ENCODE results near the gene PCDHA1. TPM values are rescaled to one million over a fixed set of nuclear protein-coding genes. Genes with fewer than 3 reads are reported as not detected.
"Not testable (repeated sequence)": the region's sequence is repeated elsewhere in the genome, so short reads cannot be mapped to it uniquely, and the experiment has no call there.

The PCDHA1 gene
- total and polyA plus RNA-seq, 2 donors: not detected

- H3K4me3 ChIP-seq (ENCODE audit: low read length in 2 of 2): no peak overlapping the region
- no peaks in the 10 kb centered on the region for H3K27me3 ChIP-seq (ENCODE audit: control insufficient read depth in 2 of 2, insufficient read depth in 1 of 2, low read length in 1 of 2)
- no peaks in the 10 kb centered on the region for H3K36me3 ChIP-seq (ENCODE audit: control insufficient read depth in 2 of 2, insufficient read depth in 2 of 2, low read length in 1 of 2)
- no peak overlapping the region for H3K27ac ChIP-seq (ENCODE audit: low read depth in 1 of 2, low read length in 1 of 2)
- 58% methylated on average over 87 of the region's 87 CpGs for whole genome bisulfite sequencing
- H3K4me1 ChIP-seq (ENCODE audit: control insufficient read depth in 2 of 2, insufficient read depth in 2 of 2, low read length in 2 of 2): no peaks in the 10 kb centered on the region
- H3K9me3 ChIP-seq (ENCODE audit: control insufficient read depth in 2 of 2, insufficient read depth in 1 of 2, low read length in 1 of 2): peaks cover 0 to 18% of the 10 kb centered on the region in 2 donors
- DNase-seq (ENCODE audit: low read depth in 6 of 9, low spot score in 9 of 9): no peak
These were observed 57.1 kb downstream of the PCDHA1 start for GRCh38 chr5:140842798-140843733.

GRCh38 chr5:140848139-140849102, 62.5 kb downstream of the PCDHA1 start, which contains the start of gene PCDHA9:
TSS of gene PCDHA9 (plus strand) at chr5:140848382. CDS start at chr5:140848496, 114 bp downstream.
- H3K27me3 ChIP-seq (ENCODE audit: control insufficient read depth in 2 of 2, insufficient read depth in 1 of 2, low read length in 1 of 2); H3K36me3 ChIP-seq (ENCODE audit: control insufficient read depth in 2 of 2, insufficient read depth in 2 of 2, low read length in 1 of 2); H3K4me3 ChIP-seq (ENCODE audit: low read length in 2 of 2); H3K27ac ChIP-seq (ENCODE audit: low read depth in 1 of 2, low read length in 1 of 2); DNase-seq (ENCODE audit: low read depth in 6 of 9, low spot score in 9 of 9); H3K4me1 ChIP-seq (ENCODE audit: control insufficient read depth in 2 of 2, insufficient read depth in 2 of 2, low read length in 2 of 2): not testable (repeated sequence)
- 29% methylated on average over 46 of the region's 48 CpGs for WGBS
- H3K9me3 ChIP-seq (ENCODE audit: control insufficient read depth in 2 of 2, insufficient read depth in 1 of 2, low read length in 1 of 2): peaks cover 3 to 19% of the 10 kb centered on the region in 2 donors

DNA sequence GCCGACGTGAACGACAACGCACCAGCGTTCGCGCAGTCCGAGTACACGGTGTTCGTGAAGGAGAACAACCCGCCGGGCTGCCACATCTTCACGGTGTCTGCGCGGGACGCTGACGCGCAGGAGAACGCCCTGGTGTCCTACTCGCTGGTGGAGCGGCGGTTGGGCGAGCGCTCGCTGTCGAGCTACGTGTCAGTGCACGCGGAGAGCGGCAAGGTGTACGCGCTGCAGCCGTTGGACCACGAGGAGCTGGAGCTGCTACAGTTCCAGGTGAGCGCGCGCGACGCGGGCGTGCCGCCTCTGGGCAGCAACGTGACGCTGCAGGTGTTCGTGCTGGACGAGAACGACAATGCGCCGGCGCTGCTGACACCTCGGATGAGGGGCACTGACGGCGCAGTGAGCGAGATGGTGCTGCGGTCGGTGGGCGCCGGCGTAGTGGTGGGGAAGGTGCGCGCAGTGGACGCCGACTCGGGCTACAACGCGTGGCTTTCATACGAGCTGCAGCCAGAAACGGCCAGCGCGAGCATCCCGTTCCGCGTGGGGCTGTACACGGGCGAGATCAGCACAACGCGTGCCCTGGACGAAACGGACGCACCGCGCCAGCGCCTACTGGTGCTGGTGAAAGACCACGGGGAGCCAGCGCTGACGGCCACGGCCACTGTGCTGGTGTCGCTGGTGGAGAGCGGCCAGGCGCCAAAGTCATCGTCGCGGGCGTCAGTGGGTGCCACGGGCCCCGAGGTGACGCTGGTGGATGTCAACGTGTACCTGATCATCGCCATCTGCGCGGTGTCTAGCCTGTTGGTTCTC, 64.1 kb downstream of the PCDHA1 start:
- peaks cover 3 to 18% of the 10 kb centered on the region in 2 donors for H3K9me3 ChIP-seq (ENCODE audit: control insufficient read depth in 2 of 2, insufficient read depth in 1 of 2, low read length in 1 of 2)
- WGBS: 60% methylated on average over 101 of the region's 101 CpGs
- not testable (repeated sequence) for DNase-seq (ENCODE audit: low read depth in 6 of 9, low spot score in 9 of 9)

DNA sequence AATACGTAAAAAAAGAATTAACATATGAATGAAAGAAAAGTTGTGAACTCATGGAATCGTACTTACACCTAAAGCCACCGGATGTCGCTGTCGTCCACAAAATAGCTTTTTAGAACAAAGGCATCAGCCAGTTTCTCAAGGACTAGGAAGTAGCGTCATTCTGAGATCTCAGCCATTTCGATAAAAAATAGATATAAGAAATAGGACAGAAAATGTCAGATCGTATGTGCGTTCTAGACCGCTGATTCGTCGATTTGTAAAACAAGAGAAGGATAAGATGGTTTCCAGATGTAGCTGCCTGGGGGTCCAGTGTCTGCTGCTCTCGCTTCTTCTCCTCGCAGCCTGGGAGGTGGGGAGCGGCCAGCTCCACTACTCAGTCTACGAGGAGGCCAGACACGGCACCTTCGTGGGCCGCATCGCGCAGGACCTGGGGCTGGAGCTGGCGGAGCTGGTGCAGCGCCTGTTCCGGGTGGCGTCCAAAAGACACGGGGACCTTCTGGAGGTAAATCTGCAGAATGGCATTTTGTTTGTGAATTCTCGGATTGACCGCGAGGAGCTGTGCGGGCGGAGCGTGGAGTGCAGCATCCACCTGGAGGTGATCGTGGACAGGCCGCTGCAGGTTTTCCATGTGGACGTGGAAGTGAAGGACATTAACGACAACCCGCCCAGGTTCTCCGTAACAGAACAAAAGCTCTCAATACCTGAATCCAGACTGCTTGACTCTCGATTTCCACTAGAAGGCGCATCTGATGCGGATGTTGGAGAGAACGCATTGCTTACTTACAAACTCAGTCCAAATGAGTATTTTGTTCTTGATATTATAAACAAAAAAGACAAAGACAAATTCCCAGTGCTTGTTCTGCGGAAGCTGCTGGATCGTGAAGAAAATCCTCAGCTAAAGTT, 70.1 kb downstream of the PCDHA1 start, which contains the start of gene PCDHA10:
Gene PCDHA10 (plus strand): TSS at position 126 of the 903 bp plus-strand sequence. CDS start 152 bp downstream, at position 278.
- H3K4me1 ChIP-seq (ENCODE audit: control insufficient read depth in 2 of 2, insufficient read depth in 2 of 2, low read length in 2 of 2): no peaks in the 10 kb centered on the region
- peaks cover 0 to 17% of the 10 kb centered on the region in 2 donors for H3K9me3 ChIP-seq (ENCODE audit: control insufficient read depth in 2 of 2, insufficient read depth in 1 of 2, low read length in 1 of 2)
- no peaks in the 10 kb centered on the region for H3K36me3 ChIP-seq (ENCODE audit: control insufficient read depth in 2 of 2, insufficient read depth in 2 of 2, low read length in 1 of 2)
- H3K4me3 ChIP-seq (ENCODE audit: low read length in 2 of 2): no peak within 1 kb of the TSS
- H3K27me3 ChIP-seq (ENCODE audit: control insufficient read depth in 2 of 2, insufficient read depth in 1 of 2, low read length in 1 of 2): peaks cover 0 to 2% of the 10 kb centered on the region in 2 donors
- no peak within 1 kb of the TSS for H3K27ac ChIP-seq (ENCODE audit: low read depth in 1 of 2, low read length in 1 of 2)
- WGBS: 36% methylated on average over 44 of the region's 44 CpGs
- DNase-seq (ENCODE audit: low read depth in 6 of 9, low spot score in 9 of 9): no peak

More for the DNA sequence above, 64.1 kb downstream of the PCDHA1 start:
- H3K36me3 ChIP-seq (ENCODE audit: control insufficient read depth in 2 of 2, insufficient read depth in 2 of 2, low read length in 1 of 2); H3K27ac ChIP-seq (ENCODE audit: low read depth in 1 of 2, low read length in 1 of 2); H3K27me3 ChIP-seq (ENCODE audit: control insufficient read depth in 2 of 2, insufficient read depth in 1 of 2, low read length in 1 of 2); H3K4me3 ChIP-seq (ENCODE audit: low read length in 2 of 2); H3K4me1 ChIP-seq (ENCODE audit: control insufficient read depth in 2 of 2, insufficient read depth in 2 of 2, low read length in 2 of 2): not testable (repeated sequence)

GRCh38 chr5:140857177-140857986, 71.4 kb downstream of the PCDHA1 start:
- WGBS: 68% methylated on average over 94 of the region's 94 CpGs
- H3K36me3 ChIP-seq (ENCODE audit: control insufficient read depth in 2 of 2, insufficient read depth in 2 of 2, low read length in 1 of 2): no peaks in the 10 kb centered on the region
- H3K27ac ChIP-seq (ENCODE audit: low read depth in 1 of 2, low read length in 1 of 2): no peak overlapping the region
- no peaks in the 10 kb centered on the region for H3K4me1 ChIP-seq (ENCODE audit: control insufficient read depth in 2 of 2, insufficient read depth in 2 of 2, low read length in 2 of 2)
- peaks cover under 1 to 25% of the 10 kb centered on the region in 2 donors for H3K9me3 ChIP-seq (ENCODE audit: control insufficient read depth in 2 of 2, insufficient read depth in 1 of 2, low read length in 1 of 2)
- no peak overlapping the region for H3K4me3 ChIP-seq (ENCODE audit: low read length in 2 of 2)
- no peak for DNase-seq (ENCODE audit: low read depth in 6 of 9, low spot score in 9 of 9)
- peaks cover 0 to 2% of the 10 kb centered on the region in 2 donors for H3K27me3 ChIP-seq (ENCODE audit: control insufficient read depth in 2 of 2, insufficient read depth in 1 of 2, low read length in 1 of 2)

DNA sequence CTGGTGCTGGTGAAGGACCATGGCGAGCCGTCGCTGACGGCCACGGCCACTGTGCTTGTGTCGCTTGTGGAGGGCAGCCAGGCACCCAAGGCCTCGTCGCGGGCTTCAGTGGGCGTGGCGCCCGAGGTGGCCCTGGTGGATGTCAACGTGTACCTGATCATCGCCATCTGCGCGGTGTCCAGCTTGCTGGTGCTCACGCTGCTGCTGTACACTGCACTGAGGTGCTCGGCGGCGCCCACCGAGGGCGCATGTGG, 72.0 kb downstream of the PCDHA1 start:
- no peak for DNase-seq (ENCODE audit: low read depth in 6 of 9, low spot score in 9 of 9)
- Histone ChIP-seq H3K27me3 (ENCODE audit: control insufficient read depth in 2 of 2, insufficient read depth in 1 of 2, low read length in 1 of 2) (peaks cover 0 to 4% of the 10 kb centered on the region in 2 donors), H3K9me3 (ENCODE audit: control insufficient read depth in 2 of 2, insufficient read depth in 1 of 2, low read length in 1 of 2) (peaks cover 3 to 30% of the 10 kb centered on the region in 2 donors)

GRCh38 chr5:140862441-140863295, 76.7 kb downstream of the PCDHA1 start:
- Histone ChIP-seq H3K4me3 (ENCODE audit: low read length in 2 of 2) (no peak overlapping the region), H3K4me1 (ENCODE audit: control insufficient read depth in 2 of 2, insufficient read depth in 2 of 2, low read length in 2 of 2) (no peaks in the 10 kb centered on the region), H3K9me3 (ENCODE audit: control insufficient read depth in 2 of 2, insufficient read depth in 1 of 2, low read length in 1 of 2) (peaks cover 4 to 27% of the 10 kb centered on the region in 2 donors), H3K27me3 (ENCODE audit: control insufficient read depth in 2 of 2, insufficient read depth in 1 of 2, low read length in 1 of 2) (peaks cover 0 to 2% of the 10 kb centered on the region in 2 donors), H3K36me3 (ENCODE audit: control insufficient read depth in 2 of 2, insufficient read depth in 2 of 2, low read length in 1 of 2) (no peaks in the 10 kb centered on the region), H3K27ac (ENCODE audit: low read depth in 1 of 2, low read length in 1 of 2) (no peak overlapping the region)
- DNase-seq (ENCODE audit: low read depth in 6 of 9, low spot score in 9 of 9): no peak
- 59% methylated on average over 76 of the region's 76 CpGs for WGBS

More for the DNA sequence above, 72.0 kb downstream of the PCDHA1 start:
- H3K4me3 ChIP-seq (ENCODE audit: low read length in 2 of 2): no peak overlapping the region
- no peaks in the 10 kb centered on the region for H3K4me1 ChIP-seq (ENCODE audit: control insufficient read depth in 2 of 2, insufficient read depth in 2 of 2, low read length in 2 of 2)
- no peak overlapping the region for H3K27ac ChIP-seq (ENCODE audit: low read depth in 1 of 2, low read length in 1 of 2)
- WGBS: 63% methylated on average over 22 of the region's 22 CpGs
- H3K36me3 ChIP-seq (ENCODE audit: control insufficient read depth in 2 of 2, insufficient read depth in 2 of 2, low read length in 1 of 2): no peaks in the 10 kb centered on the region

Measured in thymus (tissue), 11 donors.